DND-41 (cell line): ENCODE data around the gene LYRM2.

Experiments used
- ATAC-seq: fragments of 200-7000 bp; cut with Tn5 transposase; 3 replicates; pipeline ENCODE4 v1.9.1; 2021; ENCODE audit warnings: low read depth; ENCODE audit not compliant: insufficient read depth
- DNase-seq: peaks from one replicate; pipeline ENCODE4 v3.0.0-alpha.2; 2020
- H2AFZ ChIP-seq: 2 replicates; pipeline ENCODE4 v1.6.0; 2012; ENCODE audit warnings: low read depth, low read length
- H3K27ac ChIP-seq: 2 replicates; pipeline ENCODE4 v1.5.1; 2012; ENCODE audit warnings: low read length, inconsistent platforms
- H3K27me3 ChIP-seq: fragments of 200-600 bp; sonication (generic); 2 replicates; pipeline ENCODE4 v1.6.0; 2012; ENCODE audit warnings: low read length, mild to moderate bottlenecking, inconsistent platforms; ENCODE audit not compliant: insufficient read depth, poor library complexity
- H3K36me3 ChIP-seq: 2 replicates; pipeline ENCODE4 v1.5.1; 2012; ENCODE audit warnings: low read length, inconsistent platforms; ENCODE audit not compliant: insufficient read depth
- H3K4me1 ChIP-seq: 2 replicates; pipeline ENCODE4 v1.5.1; 2012; ENCODE audit warnings: mild to moderate bottlenecking, low read length; ENCODE audit not compliant: insufficient read depth
- H3K4me2 ChIP-seq: 2 replicates; pipeline ENCODE4 v1.6.0; 2012; ENCODE audit warnings: mild to moderate bottlenecking, moderate library complexity, low read length, inconsistent platforms; ENCODE audit not compliant: insufficient read depth
- H3K4me3 ChIP-seq, 2 experiments: fragments of 200-600 bp in 1 of 2; shearing (Covaris generic) in 1 of 2; 2 replicates each; pipeline ENCODE4 v1.5.1; 2012 to 2016; ENCODE audit warnings: inconsistent platforms in 2 of 2, low read length in 2 of 2, mild to moderate bottlenecking in 2 of 2, low read depth in 1 of 2, moderate library complexity in 1 of 2
- H3K79me2 ChIP-seq: 2 replicates; pipeline ENCODE4 v1.6.0; 2012; ENCODE audit warnings: low read length, inconsistent platforms; ENCODE audit not compliant: insufficient read depth
- H3K9ac ChIP-seq: 2 replicates; pipeline ENCODE4 v1.6.0; 2012; ENCODE audit warnings: low read depth, mild to moderate bottlenecking, inconsistent platforms, low read length, moderate library complexity
- H3K9me3 ChIP-seq: 2 replicates; pipeline ENCODE4 v1.5.1; 2012; ENCODE audit warnings: low read length, moderate library complexity, mild to moderate bottlenecking, inconsistent platforms; ENCODE audit not compliant: insufficient read depth, severe bottlenecking
- H4K20me1 ChIP-seq: 2 replicates; pipeline ENCODE4 v1.6.0; 2012; ENCODE audit warnings: low read length; ENCODE audit not compliant: insufficient read depth
- EZH2 ChIP-seq: IDR thresholded peaks from 3 replicates; pipeline ENCODE4 v1.6.1; 2012; ENCODE audit warnings: borderline replicate concordance, low read depth, mild to moderate bottlenecking, moderate library complexity, low read length, inconsistent platforms; ENCODE audit not compliant: severe bottlenecking
- TF ChIP-seq, protein P1 (sequence below): IDR thresholded peaks from 2 replicates; pipeline ENCODE4 v1.5.1; 2012; ENCODE audit warnings: borderline replicate concordance, low read length, moderate library complexity, mild to moderate bottlenecking; ENCODE audit not compliant: poor library complexity, severe bottlenecking; ENCODE audit errors: extremely low read depth

The LYRM2 gene

DNA sequence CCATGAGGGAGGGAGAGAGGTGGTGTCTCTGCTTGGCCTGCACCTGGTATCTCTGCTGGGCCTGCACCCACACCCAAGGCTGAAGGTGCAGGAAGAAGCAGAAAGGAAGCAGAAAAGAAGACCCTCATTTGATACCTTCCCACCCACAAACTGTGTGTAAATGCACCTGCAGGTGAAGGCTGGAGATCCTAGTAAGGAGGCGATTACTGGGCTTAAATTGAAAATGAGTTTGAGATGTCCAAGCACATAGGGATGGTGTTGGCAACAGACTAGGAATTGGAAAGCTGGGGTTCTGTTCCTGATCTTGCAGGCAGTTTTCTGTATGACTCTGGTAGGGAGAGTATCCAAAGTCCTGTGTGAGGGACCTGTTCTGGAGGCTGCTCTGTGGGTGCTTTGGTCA, 74.7 kb downstream of the LYRM2 start:
- Histone ChIP-seq H3K4me3 (no peak overlapping the region), H3K9ac (no peak overlapping the region), H3K27me3 (peaks cover 21% of the 10 kb centered on the region), H2AFZ (no peak overlapping the region), H3K27ac (no peak overlapping the region), H3K36me3 (no peaks in the 10 kb centered on the region), H3K9me3 (no peaks in the 10 kb centered on the region), H3K4me2 (no peak overlapping the region), H3K79me2 (no peaks in the 10 kb centered on the region), H3K4me1 (no peaks in the 10 kb centered on the region), H4K20me1 (no peaks in the 10 kb centered on the region; the same call in 1 of the 2 replicates)
- no peak for ATAC-seq
- no peak for DNase-seq
- TF ChIP-seq, protein P1, sequence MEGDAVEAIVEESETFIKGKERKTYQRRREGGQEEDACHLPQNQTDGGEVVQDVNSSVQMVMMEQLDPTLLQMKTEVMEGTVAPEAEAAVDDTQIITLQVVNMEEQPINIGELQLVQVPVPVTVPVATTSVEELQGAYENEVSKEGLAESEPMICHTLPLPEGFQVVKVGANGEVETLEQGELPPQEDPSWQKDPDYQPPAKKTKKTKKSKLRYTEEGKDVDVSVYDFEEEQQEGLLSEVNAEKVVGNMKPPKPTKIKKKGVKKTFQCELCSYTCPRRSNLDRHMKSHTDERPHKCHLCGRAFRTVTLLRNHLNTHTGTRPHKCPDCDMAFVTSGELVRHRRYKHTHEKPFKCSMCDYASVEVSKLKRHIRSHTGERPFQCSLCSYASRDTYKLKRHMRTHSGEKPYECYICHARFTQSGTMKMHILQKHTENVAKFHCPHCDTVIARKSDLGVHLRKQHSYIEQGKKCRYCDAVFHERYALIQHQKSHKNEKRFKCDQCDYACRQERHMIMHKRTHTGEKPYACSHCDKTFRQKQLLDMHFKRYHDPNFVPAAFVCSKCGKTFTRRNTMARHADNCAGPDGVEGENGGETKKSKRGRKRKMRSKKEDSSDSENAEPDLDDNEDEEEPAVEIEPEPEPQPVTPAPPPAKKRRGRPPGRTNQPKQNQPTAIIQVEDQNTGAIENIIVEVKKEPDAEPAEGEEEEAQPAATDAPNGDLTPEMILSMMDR = no peak
- no peak for TF ChIP-seq EZH2

GRCh38 chr6:89562093-89562973, 76.2 kb downstream of the LYRM2 start:
- Histone ChIP-seq H4K20me1 (no peaks in the 10 kb centered on the region; the same call in 1 of the 2 replicates), H2AFZ (no peak overlapping the region), H3K4me1 (no peaks in the 10 kb centered on the region), H3K4me3 (no peak overlapping the region), H3K79me2 (no peaks in the 10 kb centered on the region), H3K27ac (no peak overlapping the region), H3K4me2 (no peak overlapping the region), H3K9ac (no peak overlapping the region), H3K27me3 (peaks cover 27% of the 10 kb centered on the region), H3K36me3 (no peaks in the 10 kb centered on the region), H3K9me3 (no peaks in the 10 kb centered on the region)
- ATAC-seq (no peak), DNase-seq (no peak)
- no peak for TF ChIP-seq EZH2
- TF ChIP-seq, protein P1 = no peak

DNA sequence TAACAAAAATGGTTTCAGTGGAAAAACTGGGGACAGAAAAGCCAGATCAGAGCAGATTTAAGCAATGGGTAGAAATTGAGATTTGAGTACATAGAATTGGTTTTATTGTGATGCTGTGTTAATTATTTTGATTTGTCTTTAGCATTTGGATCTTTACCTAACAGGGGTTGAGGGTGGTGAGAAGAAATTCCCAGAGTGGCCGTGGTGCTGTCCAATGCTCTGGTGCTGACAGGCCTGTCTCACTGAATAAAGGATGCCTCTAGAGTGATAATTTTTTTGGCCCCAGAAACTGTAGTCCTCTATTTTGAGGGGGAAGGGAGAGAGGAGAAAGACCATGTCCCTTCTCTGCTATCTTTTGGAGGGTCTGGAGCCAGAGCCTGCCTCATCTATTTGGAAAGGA, 79.1 kb downstream of the LYRM2 start:
- H3K4me3 ChIP-seq = no peak overlapping the region
- ATAC-seq (peak; percentile 60; the same call in 1 of the 3 replicates), DNase-seq (peak; percentile 25)
- no peaks in the 10 kb centered on the region for H3K4me1 ChIP-seq
- H3K9ac ChIP-seq = no peak overlapping the region
- no peak overlapping the region for H2AFZ ChIP-seq
- H3K27ac ChIP-seq = no peak overlapping the region
- no peaks in the 10 kb centered on the region for H4K20me1 ChIP-seq
- H3K27me3 ChIP-seq = peaks cover 13% of the 10 kb centered on the region
- H3K79me2 ChIP-seq = no peaks in the 10 kb centered on the region
- H3K9me3 ChIP-seq = no peaks in the 10 kb centered on the region
- H3K4me2 ChIP-seq = no peak overlapping the region
- TF ChIP-seq, protein P1 = no peak
- TF ChIP-seq EZH2 = no peak
- H3K36me3 ChIP-seq = no peaks in the 10 kb centered on the region
